Peyer's patch (tissue), 4 donors: ENCODE measurements around the gene MIEN1. TPM values are rescaled to one million over a fixed set of nuclear protein-coding genes. Genes with fewer than 3 reads are reported as not detected.
"Not testable (repeated sequence)": the region's sequence is repeated elsewhere in the genome, so short reads cannot be mapped to it uniquely, and the experiment has no call there.

Source experiments
- DNase-seq, 3 donors: peaks; one replicate each; pipeline ENCODE4 v3.0.0-alpha.2; 2017 to 2019
- H3K27ac ChIP-seq, 4 donors: fragments of 200-600 bp; sonication (generic); one replicate each; pipeline ENCODE4 v1.5.1; 2016 to 2019
- H3K27me3 ChIP-seq, 2 donors: fragments of 200-600 bp; sonication (generic); one replicate each; pipeline ENCODE4 v1.5.1; 2019
- H3K36me3 ChIP-seq, 3 donors: fragments of 200-600 bp; sonication (generic); one replicate each; pipeline ENCODE4 v1.5.1; 2016 to 2019
- H3K4me1 ChIP-seq, 4 donors: fragments of 200-600 bp; sonication (generic); one replicate each; pipeline ENCODE4 v1.5.1; 2016 to 2019
- H3K4me3 ChIP-seq, 4 donors: fragments of 200-600 bp; sonication (generic); 1 replicate in 3 of 4; 2 replicates in 1 of 4; pipeline ENCODE4 v1.5.1; 2016 to 2019; ENCODE audit warnings: mild to moderate bottlenecking in 1 of 4
- H3K9me3 ChIP-seq, 4 donors: fragments of 200-600 bp; sonication (generic); one replicate each; pipeline ENCODE4 v1.5.1; 2016 to 2019; ENCODE audit warnings: mild to moderate bottlenecking in 1 of 4
- POLR2A ChIP-seq, 2 donors: fragments of 450-650 bp; IDR thresholded peaks; one replicate each; pipeline ENCODE4 v1.5.1; 2017; ENCODE audit warnings: antibody characterized with exemption in 2 of 2, mild to moderate bottlenecking in 2 of 2, moderate library complexity in 2 of 2
- total RNA-seq, 4 donors: library from RNA; depleted of rRNA; stranded (reverse); fragments of >200 nt; gene quantifications; one replicate each; pipeline ENCODE4 v1.1.0, GENCODE V29; 2016
- TF ChIP-seq, protein P1 (sequence below), 6 experiments: fragments of 450-650 bp in 4 of 6; fragments of 200-600 bp in 2 of 6; sonication (generic) in 1 of 6; IDR thresholded peaks; one replicate each; pipeline ENCODE4 v1.5.1; 2017 to 2019; ENCODE audit warnings: antibody characterized with exemption in 6 of 6, mild to moderate bottlenecking in 3 of 6, moderate library complexity in 1 of 6

MIEN1 gene
- total RNA-seq, 4 donors from 2014 or later = 44.6 to 74.9 (median 57.9) TPM

DNA sequence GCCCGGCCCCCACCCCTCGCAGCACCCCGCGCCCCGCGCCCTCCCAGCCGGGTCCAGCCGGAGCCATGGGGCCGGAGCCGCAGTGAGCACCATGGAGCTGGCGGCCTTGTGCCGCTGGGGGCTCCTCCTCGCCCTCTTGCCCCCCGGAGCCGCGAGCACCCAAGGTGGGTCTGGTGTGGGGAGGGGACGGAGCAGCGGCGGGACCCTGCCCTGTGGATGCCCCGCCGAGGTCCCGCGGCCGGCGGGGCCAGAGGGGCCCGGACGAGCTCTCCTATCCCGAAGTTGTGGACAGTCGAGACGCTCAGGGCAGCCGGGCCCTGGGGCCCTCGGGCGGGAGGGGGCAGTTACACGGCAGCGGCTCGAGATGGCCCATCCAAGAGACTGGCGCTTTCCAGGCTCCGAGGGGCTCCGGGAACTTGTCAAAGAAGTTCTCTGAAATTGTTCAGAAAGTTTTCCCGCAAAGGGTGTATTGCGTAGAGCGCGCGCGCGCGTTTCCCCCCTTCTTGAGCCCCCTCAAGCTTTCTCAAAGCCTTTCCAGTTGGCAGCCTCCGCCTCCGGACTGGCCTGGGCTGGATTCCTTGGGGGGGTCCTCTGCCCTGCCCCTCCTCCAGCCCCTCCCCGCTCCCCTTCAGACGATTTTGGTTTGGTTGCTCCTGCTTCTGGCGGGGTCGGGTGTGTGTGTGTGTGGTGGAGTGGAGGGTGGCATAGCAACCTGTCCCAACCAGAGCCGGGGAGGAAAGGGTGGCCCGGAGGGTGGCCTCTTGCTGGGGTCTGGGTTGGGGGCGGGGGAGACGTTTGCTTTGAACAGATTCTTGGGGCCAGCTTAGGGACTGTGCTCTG lies 30.0 kb downstream of the MIEN1 start:
- no peaks in the 10 kb centered on the region for H3K36me3 ChIP-seq
- TF ChIP-seq, protein P1, sequence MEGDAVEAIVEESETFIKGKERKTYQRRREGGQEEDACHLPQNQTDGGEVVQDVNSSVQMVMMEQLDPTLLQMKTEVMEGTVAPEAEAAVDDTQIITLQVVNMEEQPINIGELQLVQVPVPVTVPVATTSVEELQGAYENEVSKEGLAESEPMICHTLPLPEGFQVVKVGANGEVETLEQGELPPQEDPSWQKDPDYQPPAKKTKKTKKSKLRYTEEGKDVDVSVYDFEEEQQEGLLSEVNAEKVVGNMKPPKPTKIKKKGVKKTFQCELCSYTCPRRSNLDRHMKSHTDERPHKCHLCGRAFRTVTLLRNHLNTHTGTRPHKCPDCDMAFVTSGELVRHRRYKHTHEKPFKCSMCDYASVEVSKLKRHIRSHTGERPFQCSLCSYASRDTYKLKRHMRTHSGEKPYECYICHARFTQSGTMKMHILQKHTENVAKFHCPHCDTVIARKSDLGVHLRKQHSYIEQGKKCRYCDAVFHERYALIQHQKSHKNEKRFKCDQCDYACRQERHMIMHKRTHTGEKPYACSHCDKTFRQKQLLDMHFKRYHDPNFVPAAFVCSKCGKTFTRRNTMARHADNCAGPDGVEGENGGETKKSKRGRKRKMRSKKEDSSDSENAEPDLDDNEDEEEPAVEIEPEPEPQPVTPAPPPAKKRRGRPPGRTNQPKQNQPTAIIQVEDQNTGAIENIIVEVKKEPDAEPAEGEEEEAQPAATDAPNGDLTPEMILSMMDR (IDR thresholded peaks at IDR 0.05) = no peak
- no peak for TF ChIP-seq POLR2A (IDR thresholded peaks at IDR 0.05)
- H3K4me3 ChIP-seq = peak overlapping the region; percentile 40 to 88 (median 68)
- no peaks in the 10 kb centered on the region for H3K9me3 ChIP-seq
- H3K27ac ChIP-seq = peak overlapping the region; percentile 65 to 96 (median 92)
- H3K4me1 ChIP-seq = peaks cover 0 to 45% (median 5%) of the 10 kb centered on the region in 4 donors
- DNase-seq = peak in 1 of 3 donors; percentile 69
- H3K27me3 ChIP-seq = no peaks in the 10 kb centered on the region

DNA sequence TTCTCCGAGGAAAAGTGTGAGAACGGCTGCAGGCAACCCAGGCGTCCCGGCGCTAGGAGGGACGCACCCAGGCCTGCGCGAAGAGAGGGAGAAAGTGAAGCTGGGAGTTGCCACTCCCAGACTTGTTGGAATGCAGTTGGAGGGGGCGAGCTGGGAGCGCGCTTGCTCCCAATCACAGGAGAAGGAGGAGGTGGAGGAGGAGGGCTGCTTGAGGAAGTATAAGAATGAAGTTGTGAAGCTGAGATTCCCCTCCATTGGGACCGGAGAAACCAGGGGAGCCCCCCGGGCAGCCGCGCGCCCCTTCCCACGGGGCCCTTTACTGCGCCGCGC lies 30.5 kb downstream of the MIEN1 start, which contains the start of gene ERBB2:
TSS of gene ERBB2 (plus strand) at position 247 of the 330 bp plus-strand sequence. CDS start 175 bp downstream, outside the sequence.
- no peaks in the 10 kb centered on the region for H3K36me3 ChIP-seq
- H3K27me3 ChIP-seq = no peaks in the 10 kb centered on the region
- peak in 2 of 3 donors; percentile 81 to 86 for DNase-seq
- H3K27ac ChIP-seq = peak within 1 kb of the TSS; percentile 65 to 96 (median 92)
- TF ChIP-seq POLR2A (IDR thresholded peaks at IDR 0.05) = peak; percentile 86 to 90
- TF ChIP-seq, protein P1 (IDR thresholded peaks at IDR 0.05) = peak in 1 of 6 experiments; percentile 7
- H3K4me1 ChIP-seq = peaks cover 0 to 43% (median 3%) of the 10 kb centered on the region in 4 donors
- no peaks in the 10 kb centered on the region for H3K9me3 ChIP-seq
- peak within 1 kb of the TSS; percentile 40 to 88 (median 68) for H3K4me3 ChIP-seq

DNA sequence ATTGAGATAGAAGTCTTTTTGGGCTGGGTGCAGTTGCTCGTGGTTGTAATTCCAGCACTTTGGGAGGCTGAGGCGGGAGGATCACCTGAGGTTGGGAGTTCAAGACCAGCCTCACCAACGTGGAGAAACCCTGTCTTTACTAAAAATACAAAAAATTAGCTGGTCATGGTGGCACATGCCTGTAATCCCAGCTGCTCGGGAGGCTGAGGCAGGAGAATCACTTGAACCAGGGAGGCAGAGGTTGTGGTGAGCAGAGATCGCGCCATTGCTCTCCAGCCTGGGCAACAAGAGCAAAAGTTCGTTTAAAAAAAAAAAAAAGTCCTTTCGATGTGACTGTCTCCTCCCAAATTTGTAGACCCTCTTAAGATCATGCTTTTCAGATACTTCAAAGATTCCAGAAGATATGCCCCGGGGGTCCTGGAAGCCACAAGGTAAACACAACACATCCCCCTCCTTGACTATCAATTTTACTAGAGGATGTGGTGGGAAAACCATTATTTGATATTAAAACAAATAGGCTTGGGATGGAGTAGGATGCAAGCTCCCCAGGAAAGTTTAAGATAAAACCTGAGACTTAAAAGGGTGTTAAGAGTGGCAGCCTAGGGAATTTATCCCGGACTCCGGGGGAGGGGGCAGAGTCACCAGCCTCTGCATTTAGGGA lies 31.0 kb downstream of the MIEN1 start:
- H3K9me3 ChIP-seq, DNase-seq, H3K36me3 ChIP-seq, H3K27me3 ChIP-seq: not testable (repeated sequence)
- Histone ChIP-seq H3K4me3 (peak overlapping the region; percentile 40 to 88 (median 68)), H3K27ac (peak overlapping the region; percentile 65 to 96 (median 92)), H3K4me1 (peaks cover 0 to 40% (median 1%) of the 10 kb centered on the region in 4 donors)

DNA sequence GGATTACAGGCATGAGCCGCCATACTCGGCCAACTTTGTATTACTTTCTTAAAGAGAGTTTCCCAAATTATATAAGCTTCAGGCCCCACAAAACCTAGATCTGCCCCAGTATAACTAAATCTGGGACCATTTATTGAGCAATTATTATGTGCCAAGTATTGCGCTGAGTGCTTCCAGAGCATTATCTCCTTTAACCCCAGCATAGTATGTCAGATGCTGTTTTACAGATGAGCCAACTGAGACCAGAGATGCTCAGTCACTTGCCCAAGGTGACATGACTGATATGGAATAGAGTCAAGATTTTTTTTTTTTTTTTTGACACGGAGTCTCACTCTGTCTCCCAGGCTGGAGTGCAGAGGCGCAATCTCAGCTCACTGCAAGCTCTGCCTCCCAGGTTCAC lies 32.4 kb downstream of the MIEN1 start:
- TF ChIP-seq POLR2A (IDR thresholded peaks at IDR 0.05) = no peak
- TF ChIP-seq, protein P1 (IDR thresholded peaks at IDR 0.05) = no peak
- H3K36me3 ChIP-seq = no peaks in the 10 kb centered on the region
- H3K4me1 ChIP-seq = peaks cover 0 to 27% (median under 1%) of the 10 kb centered on the region in 4 donors

DNA sequence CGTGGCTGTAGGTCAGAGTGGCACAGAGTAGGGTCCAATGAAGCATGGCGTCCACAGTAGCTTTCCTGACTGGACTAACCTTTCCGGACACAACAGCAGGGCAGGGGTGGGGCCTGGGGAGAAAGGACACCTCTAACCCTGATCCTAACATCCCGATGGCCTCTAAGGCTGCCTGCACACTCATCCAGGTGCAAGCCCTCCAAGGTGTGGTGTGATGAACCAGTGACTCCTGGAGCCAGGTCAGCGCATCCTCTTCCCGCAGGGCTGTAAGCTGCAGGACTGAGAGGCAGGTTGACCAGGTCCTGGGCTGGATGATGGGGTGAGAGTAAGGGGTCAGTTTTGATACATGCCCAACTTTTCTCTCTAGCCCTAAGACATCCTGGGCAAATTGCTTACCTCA lies 33.6 kb downstream of the MIEN1 start:
- Histone ChIP-seq H3K27ac (no peak overlapping the region), H3K4me3 (no peak overlapping the region), H3K27me3 (no peaks in the 10 kb centered on the region), H3K4me1 (peaks cover 0 to 15% (median 0%) of the 10 kb centered on the region in 4 donors), H3K9me3 (no peaks in the 10 kb centered on the region), H3K36me3 (no peaks in the 10 kb centered on the region)
- no peak for TF ChIP-seq POLR2A (IDR thresholded peaks at IDR 0.05)
- TF ChIP-seq, protein P1 (IDR thresholded peaks at IDR 0.05) = no peak
- no peak for DNase-seq

More for the DNA sequence above, 32.4 kb downstream of the MIEN1 start:
- Histone ChIP-seq H3K27me3 (no peaks in the 10 kb centered on the region), H3K4me3 (no peak overlapping the region), H3K27ac (no peak overlapping the region), H3K9me3 (no peaks in the 10 kb centered on the region)
- DNase-seq = no peak

DNA sequence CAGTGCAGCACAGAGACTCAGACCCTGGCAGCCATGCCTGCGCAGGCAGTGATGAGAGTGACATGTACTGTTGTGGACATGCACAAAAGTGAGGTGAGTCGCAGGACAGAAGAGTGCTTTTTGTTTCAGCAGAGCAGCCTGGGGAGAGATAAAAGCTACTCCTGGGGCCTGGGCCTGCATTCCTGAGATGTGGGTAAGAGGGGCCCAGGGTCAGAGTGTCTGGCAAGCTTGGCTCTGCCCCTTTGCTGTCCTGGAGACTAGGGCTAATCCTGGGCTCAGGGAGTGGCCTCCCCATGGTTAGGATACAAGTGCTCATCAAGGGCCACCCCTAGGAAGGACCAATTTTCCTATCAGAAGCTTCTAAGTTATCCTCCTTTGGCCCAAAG lies 35.2 kb downstream of the MIEN1 start:
- H3K4me3 ChIP-seq = no peak overlapping the region
- no peaks in the 10 kb centered on the region for H3K9me3 ChIP-seq
- no peak for DNase-seq
- no peaks in the 10 kb centered on the region for H3K27me3 ChIP-seq
- peak overlapping the region in 3 of 4 donors; percentile 53 to 80 (median 75) for H3K27ac ChIP-seq
- H3K36me3 ChIP-seq = no peaks in the 10 kb centered on the region
- peaks cover 0 to 12% (median 0%) of the 10 kb centered on the region in 4 donors for H3K4me1 ChIP-seq
- TF ChIP-seq POLR2A (IDR thresholded peaks at IDR 0.05) = no peak
- TF ChIP-seq, protein P1 (IDR thresholded peaks at IDR 0.05) = no peak
